RPMI8226 (cell line): ENCODE results near the gene LCT.
"Not testable (repeated sequence)": the region's sequence is repeated elsewhere in the genome, so short reads cannot be mapped to it uniquely, and the experiment has no call there.

ENCODE experiments used
- DNase-seq: peaks from one replicate; pipeline ENCODE4 v3.0.0-alpha.2; 2015

The LCT gene

DNA sequence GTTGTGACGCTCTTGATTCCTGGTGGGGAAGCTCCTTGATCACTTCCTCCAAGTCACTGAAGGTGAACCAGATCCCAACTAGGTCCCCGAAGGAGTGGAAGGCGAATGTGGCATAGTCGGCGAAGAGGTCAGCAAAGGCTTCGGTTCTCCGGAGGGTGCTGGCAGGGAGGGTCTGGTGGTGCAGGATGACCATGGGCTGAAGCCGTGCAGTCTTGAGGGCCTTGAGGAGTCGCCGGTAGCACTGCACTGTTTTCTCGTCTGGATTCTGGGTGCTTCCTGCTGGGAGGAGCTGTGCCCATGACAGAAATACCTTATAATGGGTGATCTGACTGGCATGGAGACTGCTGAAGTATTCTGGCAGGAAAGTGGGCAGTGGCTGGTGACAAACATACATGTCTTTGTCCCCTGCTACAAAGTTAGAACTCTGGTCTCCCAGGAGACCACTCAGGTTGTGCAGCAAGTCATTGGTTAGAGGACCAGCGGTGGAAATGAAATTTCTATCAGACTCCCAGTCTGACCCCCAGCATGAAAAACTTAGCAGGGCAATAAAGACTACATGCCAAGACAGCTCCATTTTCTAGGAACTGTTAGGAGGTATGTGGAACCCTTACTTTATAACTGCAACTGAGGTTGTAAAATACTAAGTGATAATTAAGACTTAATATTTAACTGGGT is at the start of gene LCT:
Gene LCT (minus strand): TSS at position 589 of the 675 bp plus-strand sequence. CDS start 15 bp downstream, at position 574.
- no peak for DNase-seq

DNA sequence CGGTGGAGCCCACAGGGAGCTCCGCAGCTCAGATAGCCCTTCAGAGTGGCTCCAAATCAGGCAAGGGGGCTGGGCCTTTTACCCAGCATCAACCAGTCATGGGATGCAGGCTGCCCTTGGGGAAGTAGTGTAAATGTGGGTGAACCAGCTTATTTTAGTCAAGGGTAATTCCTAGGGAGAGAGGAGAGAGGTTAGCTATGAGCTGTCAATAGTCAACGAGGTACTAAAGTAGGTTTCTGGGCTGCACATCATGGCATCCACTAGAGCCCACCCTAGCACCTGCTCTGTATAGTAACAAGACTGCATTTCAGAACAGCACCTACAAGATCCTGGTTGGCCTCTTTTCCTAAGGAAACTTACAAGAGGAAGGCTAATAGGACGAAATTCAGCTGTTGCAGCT is 48.7 kb upstream of the LCT start:
- no peak for DNase-seq

DNA sequence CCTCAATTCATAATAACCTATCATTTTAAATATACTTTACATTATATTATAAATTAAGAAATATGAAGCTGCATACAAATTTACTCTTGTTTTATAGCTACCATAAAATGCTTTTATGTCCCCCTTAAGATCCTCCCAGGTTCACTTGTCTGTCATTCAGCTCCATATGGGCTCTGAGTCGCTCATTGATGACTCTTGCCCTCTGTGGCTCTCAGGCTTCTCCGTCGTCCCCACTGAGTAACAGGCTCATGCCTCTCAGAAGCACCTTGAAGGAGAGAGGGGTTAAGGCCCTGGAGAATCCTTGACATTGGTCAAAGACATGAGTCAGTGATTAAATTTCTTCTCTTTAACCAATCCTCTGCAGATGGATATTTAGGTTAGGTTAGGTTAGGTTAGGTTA is 45.4 kb upstream of the LCT start:
- DNase-seq: no peak

DNA sequence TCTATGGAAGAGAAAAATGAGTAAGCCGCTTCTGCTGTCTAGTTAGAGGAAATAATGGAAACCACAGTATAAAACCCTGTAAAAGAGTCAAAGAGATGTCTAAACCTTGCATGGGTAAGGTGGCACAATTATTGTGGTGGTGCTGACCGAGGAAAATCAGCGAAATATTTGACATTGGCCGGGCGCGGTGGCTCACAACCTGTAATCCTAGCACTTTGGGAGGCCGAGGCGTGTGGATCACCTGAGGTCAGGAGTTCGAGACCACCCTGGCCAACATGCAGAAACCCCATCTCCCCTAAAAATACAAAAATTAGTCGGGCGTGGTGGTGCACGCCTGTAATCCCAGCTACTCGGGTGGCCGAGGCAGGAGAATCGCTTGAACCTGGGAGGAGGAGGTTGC is 39.8 kb upstream of the LCT start:
- DNase-seq: not testable (repeated sequence)

DNA sequence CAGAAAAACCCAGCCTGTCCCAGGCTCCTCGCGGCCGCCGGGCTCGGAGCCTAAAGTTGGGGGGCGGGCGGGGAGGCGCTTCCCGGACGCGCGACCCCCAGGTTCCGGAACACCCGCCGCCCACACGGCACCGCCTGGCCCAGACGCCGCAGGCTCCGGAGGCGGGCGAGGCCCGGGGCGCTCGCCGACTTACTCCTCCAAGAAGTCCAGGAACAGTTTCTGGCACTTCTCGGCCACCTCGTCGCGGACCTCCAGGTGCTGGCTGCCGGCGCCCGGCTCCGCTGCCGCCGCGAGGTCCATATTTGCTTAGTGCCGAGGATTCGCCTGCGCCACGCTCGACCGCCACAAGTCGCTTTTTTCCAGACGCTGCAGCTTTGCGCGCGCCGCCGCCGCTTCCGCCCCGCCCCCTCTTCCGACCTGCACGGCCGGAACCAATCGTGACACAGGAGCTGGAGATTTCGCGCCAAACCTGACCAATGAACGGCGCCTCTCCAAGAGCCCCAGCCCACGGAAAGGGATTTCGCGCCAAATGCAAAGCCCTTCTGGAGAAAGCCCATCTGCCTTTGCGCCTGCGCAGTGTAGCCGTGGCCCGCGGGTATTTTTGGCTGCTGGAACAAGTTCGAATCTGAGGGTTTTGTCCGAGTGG is 39.2 kb upstream of the LCT start, which contains the start of gene MCM6:
Gene MCM6 (minus strand): TSS at position 378 of the 646 bp plus-strand sequence. CDS start 78 bp downstream, at position 300.
- DNase-seq: peak; percentile 99

DNA sequence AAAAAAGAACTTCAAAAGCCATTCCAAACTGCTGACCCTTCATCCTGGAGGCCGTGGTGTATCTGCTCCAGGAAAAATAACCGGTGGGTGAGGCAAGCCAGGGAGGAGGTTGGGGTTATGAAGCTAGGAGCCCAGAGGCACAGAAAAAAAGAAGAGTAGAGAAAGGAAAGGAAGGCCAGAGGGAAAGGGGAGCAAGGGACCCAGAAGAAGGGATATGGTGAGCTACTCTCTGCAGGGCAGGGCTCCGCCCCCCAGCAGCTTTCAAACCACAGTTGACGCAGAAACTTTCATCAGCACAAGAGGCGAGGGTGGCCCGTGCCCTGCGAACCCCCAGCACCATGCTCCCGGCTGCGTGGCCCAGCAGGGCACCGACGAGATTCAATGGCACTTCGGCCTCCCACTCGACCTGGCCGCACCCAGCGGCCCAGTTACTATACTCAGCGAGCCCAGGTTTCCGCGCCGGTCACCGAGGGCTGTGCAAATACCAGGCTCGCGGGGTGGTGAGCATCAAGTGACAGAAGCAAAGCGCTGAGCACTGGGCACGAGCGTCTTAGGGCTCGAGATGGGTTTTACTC is 38.6 kb upstream of the LCT start:
- peak; percentile 80 for DNase-seq

DNA sequence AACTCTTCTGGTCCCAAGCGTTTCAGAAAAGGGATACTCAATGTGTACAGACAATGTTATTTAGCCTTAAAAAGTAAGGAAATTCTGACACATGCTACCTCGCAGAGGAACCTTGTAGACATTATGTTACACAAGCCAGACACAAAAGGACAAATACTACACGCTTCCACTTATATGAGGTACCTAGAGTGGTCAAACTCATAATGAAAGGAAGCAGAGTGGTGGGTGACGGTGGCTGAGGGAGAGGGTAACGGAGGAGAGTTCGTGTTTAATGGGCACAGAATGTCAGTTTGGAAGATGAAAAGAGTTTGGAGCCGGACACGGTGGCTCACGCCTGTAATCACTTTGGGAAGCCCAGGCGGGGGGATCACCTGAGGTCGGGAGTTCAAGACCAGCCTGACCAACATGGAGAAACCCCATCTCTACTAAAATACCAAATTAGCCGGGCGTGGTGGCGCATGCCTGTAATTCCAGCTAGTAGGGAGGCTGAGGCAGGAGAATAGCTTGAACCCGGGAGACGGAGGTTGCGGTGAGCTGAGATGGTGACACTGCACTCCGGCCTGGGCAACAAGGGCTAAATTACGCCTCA is 37.9 kb upstream of the LCT start:
- no peak for DNase-seq

DNA sequence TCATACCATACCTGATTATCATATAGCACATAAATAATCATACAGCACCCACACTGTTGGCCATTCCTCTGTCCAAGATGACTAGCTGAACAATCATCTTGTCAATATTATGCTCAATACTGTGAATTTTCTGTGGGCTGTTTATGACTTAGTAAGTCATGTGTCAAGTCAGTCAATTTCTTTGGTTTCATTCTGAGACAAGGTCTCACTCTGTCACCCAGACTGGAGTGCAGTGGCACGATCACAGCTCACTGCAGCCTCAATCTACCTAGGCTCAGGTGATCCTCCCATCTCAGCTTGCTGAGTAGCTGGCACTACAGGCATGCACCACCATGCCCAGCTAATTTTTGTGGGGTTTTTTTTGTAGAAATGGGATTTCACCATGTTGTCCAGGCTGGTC is 33.6 kb upstream of the LCT start:
- DNase-seq: no peak

DNA sequence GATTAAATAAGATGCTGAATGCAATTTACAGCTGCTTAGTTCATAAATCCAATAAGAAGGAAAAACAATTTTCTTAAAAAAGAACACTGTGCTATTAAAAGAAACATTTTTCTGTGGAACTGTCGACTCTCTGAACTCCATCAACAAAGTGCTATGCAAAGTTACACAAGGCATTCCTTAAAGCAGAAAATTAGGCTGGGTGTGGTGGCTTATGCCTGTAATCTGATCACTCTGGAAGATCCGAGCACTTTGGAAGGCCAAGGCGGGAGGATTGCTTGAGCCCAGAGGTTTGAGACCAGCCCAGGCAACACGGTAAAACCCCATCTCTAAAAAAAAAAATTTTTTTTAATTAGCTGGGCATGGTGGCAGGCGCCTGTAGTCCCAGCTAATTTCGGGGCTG is 26.2 kb upstream of the LCT start:
- no peak for DNase-seq

DNA sequence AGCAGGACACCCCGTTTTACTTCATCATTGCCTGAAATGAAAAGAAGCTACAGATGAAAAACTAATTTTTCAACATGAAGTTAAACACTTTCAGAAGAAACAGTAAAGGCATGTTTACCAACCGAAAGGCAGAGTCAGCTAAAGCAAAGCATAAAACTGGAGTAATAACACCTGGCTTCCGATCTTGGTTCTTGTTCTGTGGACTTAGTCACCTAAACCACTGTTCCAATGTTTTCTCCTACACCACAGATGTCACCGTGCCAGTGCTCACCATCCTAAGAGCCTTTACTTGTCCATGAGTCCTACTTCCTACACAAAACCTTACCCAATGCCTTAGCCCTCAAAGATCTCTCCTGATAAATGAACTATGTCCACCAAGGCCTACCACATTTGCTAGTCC is 25.7 kb upstream of the LCT start:
- no peak for DNase-seq

DNA sequence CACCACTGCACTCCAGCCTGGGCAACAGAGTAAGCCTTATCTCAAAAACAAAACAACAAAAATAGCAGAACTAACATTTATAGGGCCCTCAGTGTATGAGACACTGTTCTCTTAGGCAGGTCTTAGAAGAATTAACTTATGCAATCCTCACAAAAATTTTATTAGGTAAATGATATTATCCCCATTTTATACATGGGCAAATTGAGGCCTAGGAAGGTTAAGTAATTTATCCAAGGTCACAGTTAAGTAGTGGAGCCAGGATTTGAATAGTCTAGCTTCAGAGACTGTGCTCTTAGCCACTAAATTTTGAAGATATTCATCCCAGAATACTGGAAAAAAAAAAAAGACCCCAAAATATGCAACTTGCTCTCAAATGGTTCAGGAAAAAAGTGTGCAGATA is 16.4 kb upstream of the LCT start:
- no peak for DNase-seq

DNA sequence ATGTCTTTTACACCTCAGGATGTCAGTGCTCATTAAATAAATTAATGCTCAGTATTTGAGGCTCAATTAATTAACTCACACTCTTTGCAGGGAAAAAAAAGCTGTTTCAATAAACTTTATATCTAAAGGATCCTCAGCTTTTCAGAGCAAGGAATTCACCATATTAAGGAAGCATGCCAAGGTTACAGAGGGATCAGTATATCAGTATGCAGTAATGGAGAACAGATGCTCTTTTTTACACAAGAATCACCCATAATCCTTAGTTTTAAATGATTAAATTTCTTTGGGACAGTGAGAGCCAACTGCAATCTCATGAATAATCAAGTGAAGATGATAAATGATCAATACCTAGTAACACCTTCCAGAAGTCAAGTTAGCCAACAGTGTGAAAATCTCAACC is 14.9 kb upstream of the LCT start:
- no peak for DNase-seq

DNA sequence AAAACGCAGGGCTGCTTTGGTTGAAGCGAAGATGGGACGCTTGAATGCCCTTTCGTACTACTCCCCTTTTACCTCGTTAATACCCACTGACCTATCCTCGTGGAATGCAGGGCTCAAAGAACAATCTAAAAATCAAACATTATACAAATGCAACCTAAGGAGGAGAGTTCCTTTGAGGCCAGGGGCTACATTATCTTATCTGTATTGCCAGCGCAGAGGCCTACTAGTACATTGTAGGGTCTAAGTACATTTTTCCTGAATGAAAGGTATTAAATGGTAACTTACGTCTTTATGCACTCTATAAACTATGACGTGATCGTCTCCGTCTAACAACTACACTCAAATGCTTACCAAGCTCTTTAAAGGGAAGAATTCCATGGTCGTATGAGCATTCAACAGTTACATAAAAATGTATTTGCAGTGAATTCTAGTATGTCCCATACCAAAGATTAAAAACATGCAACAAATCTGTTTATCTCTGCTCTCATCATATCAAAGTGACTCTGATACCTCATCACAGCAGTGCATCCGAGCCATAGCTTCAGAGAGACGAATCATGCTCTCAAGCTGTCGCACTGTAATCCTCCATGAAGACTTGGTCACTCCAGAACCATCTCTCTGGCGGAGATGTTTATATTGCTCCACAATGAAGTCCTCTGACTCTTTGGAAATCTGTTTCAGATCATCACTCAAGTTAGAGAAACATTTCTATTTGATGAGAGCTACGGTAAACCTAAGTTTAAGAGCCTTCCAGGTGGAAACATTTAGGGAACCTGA is 14.1 kb upstream of the LCT start:
- no peak for DNase-seq

DNA sequence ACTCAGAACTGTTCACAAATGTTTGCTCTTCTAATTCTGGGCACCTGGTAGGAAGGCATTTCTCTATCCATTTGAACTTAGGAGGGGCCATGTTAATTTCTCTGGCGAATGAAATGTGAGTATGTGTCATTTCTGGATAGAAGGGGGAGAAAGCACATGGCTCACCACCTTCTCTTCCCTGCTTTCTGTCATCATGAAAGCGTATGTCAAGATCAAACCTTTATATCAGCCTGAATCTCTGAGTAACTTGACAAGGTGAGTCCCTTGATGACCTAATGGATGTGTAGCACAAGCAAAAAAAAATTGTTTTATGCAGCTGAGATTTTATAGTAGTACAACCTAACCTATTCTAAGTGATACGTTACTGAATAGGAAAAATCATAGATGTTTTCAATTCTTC is 12.1 kb upstream of the LCT start:
- no peak for DNase-seq

DNA sequence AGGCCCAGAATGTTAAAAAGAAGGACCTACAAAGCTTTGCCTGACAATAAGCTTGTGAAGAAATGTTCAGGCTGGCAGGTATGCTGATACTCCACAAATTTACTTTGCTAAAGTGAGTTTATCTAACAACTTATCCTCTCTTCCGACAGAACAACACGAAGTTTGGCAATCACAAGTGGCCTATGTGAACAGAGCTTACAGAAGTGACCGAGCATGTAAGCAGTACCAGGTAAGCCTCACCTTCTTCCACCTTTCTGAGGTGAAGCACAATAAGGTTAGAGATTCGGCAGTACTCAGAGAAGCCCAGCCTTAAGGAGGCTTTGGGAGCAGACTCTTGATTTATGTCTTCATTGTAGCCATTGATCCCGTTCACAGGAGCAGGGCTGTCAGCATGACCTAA is 9.0 kb upstream of the LCT start:
- DNase-seq: no peak

DNA sequence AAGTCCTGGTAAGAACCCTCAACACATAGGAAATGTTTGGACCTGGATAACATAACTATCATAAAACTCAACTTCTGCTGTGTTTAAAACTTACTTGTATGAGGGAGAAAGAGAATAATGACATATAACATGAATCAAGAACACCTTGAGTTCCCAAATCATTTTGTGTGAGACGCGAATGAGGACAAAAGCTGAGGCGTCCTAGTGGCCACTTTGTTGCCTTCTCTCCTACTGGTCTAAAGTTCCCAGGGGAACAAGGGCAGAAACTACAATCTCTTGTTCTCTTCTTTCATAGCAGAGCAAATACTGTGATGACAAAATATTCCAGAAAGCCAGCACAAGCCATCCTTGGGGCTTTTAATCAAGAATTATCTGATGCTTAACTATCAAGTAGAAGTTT is 8.3 kb upstream of the LCT start:
- no peak for DNase-seq

DNA sequence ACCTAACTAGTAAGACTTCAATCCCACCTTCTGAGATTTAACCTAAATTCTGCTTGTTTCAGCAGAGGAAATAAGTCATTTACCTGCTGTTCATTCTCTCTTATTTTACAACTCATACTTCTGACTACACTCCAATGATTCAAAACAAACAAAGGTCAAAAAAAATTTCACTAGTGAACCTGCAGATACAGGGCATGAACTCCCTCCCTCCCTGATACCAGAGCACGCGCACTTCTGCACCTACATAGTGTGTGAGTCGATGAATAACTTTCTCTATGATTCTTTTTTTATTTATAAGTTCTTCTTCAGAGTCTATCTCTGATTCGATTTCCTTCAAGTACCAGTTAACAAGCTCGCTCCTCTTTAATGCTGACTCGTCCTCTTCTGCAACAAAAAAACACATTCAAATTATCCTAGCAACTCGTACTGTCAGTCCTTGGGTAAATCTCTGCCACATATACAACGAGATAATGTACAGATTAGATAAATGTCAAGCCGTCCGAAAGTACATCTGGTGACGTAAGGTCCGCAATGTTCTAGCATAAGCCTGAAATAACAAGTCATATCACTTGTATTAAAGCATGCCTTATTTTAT is 7.4 kb upstream of the LCT start:
- no peak for DNase-seq

DNA sequence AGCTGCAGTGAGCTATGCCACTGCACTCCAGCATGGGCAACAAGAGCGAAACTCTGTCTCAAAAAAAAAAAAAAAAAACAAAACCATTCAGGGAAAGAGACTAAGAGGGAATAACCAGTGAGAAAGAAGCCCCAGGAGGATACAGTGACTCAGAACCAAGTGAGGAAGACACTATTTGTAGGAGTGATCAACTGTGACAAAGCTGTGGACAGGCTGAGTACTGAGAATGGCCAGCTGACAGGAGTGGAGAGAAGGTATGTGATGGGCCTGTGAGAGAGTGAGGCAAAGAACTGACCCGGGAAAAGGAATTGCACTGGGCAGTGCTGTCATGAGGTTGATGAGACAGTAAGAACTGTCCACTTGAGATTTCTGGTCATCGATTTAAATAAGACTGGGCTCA is 6.7 kb upstream of the LCT start:
- DNase-seq: no peak

DNA sequence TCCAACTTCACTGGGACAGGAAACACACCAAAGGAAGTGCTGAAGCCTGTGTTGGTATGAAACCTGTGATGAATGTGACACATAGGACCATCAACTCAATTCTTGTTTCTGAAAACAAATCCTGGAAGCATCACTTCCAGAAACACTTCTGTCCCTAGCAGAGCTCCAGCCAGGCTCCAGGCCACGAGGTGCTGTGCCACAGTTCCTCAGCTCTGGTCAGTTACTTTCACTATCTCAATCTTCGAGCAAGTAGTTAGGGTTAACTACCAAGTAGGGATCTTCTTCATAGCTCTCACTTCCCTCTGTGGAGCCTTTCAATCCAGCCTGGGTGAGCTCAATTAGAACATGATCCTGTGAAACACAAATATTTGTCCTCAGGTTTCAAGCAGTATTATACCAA is 3.6 kb upstream of the LCT start:
- no peak for DNase-seq

DNA sequence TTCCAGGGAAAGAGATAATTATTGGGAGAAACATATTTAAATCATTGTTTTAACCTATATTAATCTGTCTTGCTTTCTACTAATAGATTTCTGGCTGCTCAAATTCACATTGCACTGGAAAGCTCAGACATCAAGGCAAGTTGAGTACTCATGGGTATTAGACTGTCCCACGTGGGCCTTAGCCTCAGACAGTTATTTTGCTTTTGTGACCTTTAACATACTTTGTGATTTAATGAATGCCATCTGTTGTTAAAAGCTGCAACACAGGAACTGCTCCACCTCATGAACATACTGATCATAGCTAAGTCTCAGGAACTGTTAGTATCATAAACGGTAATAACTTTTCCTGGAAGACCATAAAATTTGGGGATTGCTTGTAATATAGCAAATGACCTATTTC is 2.7 kb upstream of the LCT start:
- no peak for DNase-seq

DNA sequence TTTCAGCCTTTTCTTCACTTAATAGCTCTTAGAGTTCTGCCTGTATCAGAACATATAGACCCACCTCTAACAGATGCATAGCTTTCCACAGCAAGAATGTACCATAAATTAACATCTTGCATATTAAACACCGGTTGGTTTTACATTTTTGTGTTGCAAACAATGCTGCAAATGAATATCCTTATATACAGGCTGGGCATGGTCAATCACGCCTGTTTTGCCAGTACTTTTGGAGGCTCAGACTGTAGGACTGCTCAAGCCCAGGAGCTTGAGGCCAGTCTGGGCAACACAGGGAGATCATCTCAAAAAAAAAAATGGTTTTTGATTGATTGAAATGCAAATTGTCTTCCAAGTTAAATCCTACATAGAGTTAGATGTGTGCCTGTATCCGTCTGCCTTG is 1.5 kb upstream of the LCT start:
- no peak for DNase-seq

DNA sequence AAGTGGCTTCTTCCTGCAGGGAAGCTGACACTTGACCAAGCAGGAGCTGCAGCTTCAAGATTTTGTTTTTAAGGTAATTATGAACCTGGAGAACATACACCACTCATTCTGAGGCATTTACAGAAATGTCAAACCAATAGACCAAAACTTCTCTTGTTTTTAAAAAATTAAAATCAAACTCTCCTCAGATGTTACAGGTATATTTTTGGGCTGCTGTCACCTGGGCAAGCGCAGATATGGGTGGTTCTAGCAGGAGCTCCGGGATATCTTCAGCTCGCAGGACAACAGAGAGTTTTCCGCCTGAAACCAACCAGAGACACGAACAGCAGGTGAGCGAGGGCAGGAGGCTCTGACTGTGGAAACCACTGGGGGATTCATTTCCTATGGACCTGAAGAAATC is 4.1 kb downstream of the LCT start:
- DNase-seq: no peak
